Mesendoderm (in vitro differentiated cells): ENCODE results near the gene CNTN4.

Experiments used
- DNase-seq: peaks from one replicate; pipeline ENCODE4 v3.0.0; 2013
- H2AK5ac ChIP-seq: 2 replicates; pipeline ENCODE4 v1.6.1; 2013; ENCODE audit warnings: low read length, inconsistent platforms
- H2BK120ac ChIP-seq: 2 replicates; pipeline ENCODE4 v1.6.1; 2013; ENCODE audit warnings: low read depth, mild to moderate bottlenecking, low read length, moderate library complexity, mixed read lengths
- H2BK15ac ChIP-seq: replicated peaks from 2 replicates; pipeline ENCODE4 v1.6.1; 2013; ENCODE audit warnings: low read depth, mild to moderate bottlenecking, moderate library complexity
- H2BK5ac ChIP-seq: 2 replicates; pipeline ENCODE4 v1.6.1; 2013; ENCODE audit warnings: low read length, inconsistent platforms
- H3K18ac ChIP-seq: 2 replicates; pipeline ENCODE4 v1.6.1; 2013; ENCODE audit warnings: mild to moderate bottlenecking, low read length, mixed read lengths
- H3K23ac ChIP-seq: one replicate; pipeline ENCODE4 v1.6.1; 2013; ENCODE audit warnings: low read length
- H3K27ac ChIP-seq: 2 replicates; pipeline ENCODE4 v1.5.1; 2013; ENCODE audit warnings: low read depth, mild to moderate bottlenecking, inconsistent platforms, low read length, moderate library complexity
- H3K27me3 ChIP-seq: 2 replicates; pipeline ENCODE4 v1.6.1; 2013; ENCODE audit warnings: low read length, control low read depth, mild to moderate bottlenecking, inconsistent platforms; ENCODE audit not compliant: insufficient read depth, poor library complexity
- H3K36me3 ChIP-seq: 2 replicates; pipeline ENCODE4 v1.6.1; 2013; ENCODE audit warnings: low read length, inconsistent platforms; ENCODE audit not compliant: control insufficient read depth, insufficient read depth
- H3K4ac ChIP-seq: one replicate; pipeline ENCODE4 v1.6.1; 2013; ENCODE audit warnings: low read depth, mild to moderate bottlenecking, low read length, moderate library complexity
- H3K4me1 ChIP-seq: 2 replicates; pipeline ENCODE4 v1.6.1; 2013; ENCODE audit warnings: low read depth, low read length, inconsistent platforms; ENCODE audit not compliant: control insufficient read depth
- H3K4me2 ChIP-seq: 2 replicates; pipeline ENCODE4 v1.6.1; 2013; ENCODE audit warnings: low read length
- H3K4me3 ChIP-seq: 2 replicates; pipeline ENCODE4 v1.5.1; 2013; ENCODE audit warnings: mild to moderate bottlenecking, low read length
- H3K56ac ChIP-seq: one replicate; pipeline ENCODE4 v1.6.1; 2013; ENCODE audit warnings: low read length
- H3K79me1 ChIP-seq: 2 replicates; pipeline ENCODE4 v1.6.1; 2013; ENCODE audit warnings: low read length, inconsistent platforms
- H3K79me2 ChIP-seq: 2 replicates; pipeline ENCODE4 v1.6.1; 2013; ENCODE audit warnings: mild to moderate bottlenecking, low read length; ENCODE audit not compliant: control insufficient read depth, insufficient read depth
- H3K9ac ChIP-seq: 2 replicates; pipeline ENCODE4 v1.6.1; 2013; ENCODE audit warnings: low read length, inconsistent platforms
- H4K5ac ChIP-seq: one replicate; pipeline ENCODE4 v1.6.1; 2013; ENCODE audit warnings: low read length
- H4K8ac ChIP-seq: one replicate; pipeline ENCODE4 v1.6.1; 2013; ENCODE audit warnings: low read depth, mild to moderate bottlenecking, control low read depth, low read length, moderate library complexity
- WGBS: extraction: QIAGEN DNeasy Blood & Tissue Kit; methylation state at CpG from one replicate; pipeline ENCODE4 v1.1.7; 2013; ENCODE audit warnings: low lambda C conversion rate, missing lambda C conversion rate; ENCODE audit not compliant: insufficient coverage; ENCODE audit errors: extremely low coverage; 5-methylcytosine and 5-hydroxymethylcytosine counted together

CNTN4 gene

GRCh38 chr3:2452249-2452648, 353.6 kb downstream of the CNTN4 start:
- no peak overlapping the region for H3K9ac ChIP-seq
- H3K4me1 ChIP-seq: no peaks in the 10 kb centered on the region
- no peaks in the 10 kb centered on the region for H3K36me3 ChIP-seq
- H4K8ac ChIP-seq: no peak overlapping the region
- H3K18ac ChIP-seq: no peak overlapping the region
- H3K56ac ChIP-seq: no peak overlapping the region
- no peak overlapping the region for H4K5ac ChIP-seq
- H3K27me3 ChIP-seq: no peaks in the 10 kb centered on the region
- H2BK5ac ChIP-seq: no peak overlapping the region
- no peak overlapping the region for H2BK120ac ChIP-seq
- WGBS: no CpG with 5 or more reads among the region's 6 CpGs
- H3K4me3 ChIP-seq: no peak overlapping the region
- H3K79me1 ChIP-seq: no peaks in the 10 kb centered on the region
- no peak for DNase-seq
- no peak overlapping the region for H3K4me2 ChIP-seq
- H2BK15ac ChIP-seq: no peak overlapping the region
- H3K27ac ChIP-seq: no peak overlapping the region
- H2AK5ac ChIP-seq: no peak overlapping the region
- no peak overlapping the region for H3K23ac ChIP-seq
- no peak overlapping the region for H3K4ac ChIP-seq
- no peaks in the 10 kb centered on the region for H3K79me2 ChIP-seq

- no peaks in the 10 kb centered on the region for H3K27me3 ChIP-seq
- no peak overlapping the region for H3K23ac ChIP-seq
- no peak overlapping the region for H2BK120ac ChIP-seq
- no peak overlapping the region for H4K5ac ChIP-seq
- H3K4me3 ChIP-seq: no peak overlapping the region
- no peak overlapping the region for H3K4me2 ChIP-seq
- 100% methylated on average over 1 of the region's 2 CpGs for WGBS
- no peak overlapping the region for H2AK5ac ChIP-seq
- H3K79me2 ChIP-seq: no peaks in the 10 kb centered on the region
- DNase-seq: no peak
- no peaks in the 10 kb centered on the region for H3K4me1 ChIP-seq
- no peak overlapping the region for H3K27ac ChIP-seq
- no peak overlapping the region for H2BK5ac ChIP-seq
- no peaks in the 10 kb centered on the region for H3K79me1 ChIP-seq
- no peak overlapping the region for H4K8ac ChIP-seq
- H3K4ac ChIP-seq: no peak overlapping the region
- no peak overlapping the region for H3K56ac ChIP-seq
- no peak overlapping the region for H2BK15ac ChIP-seq
- H3K18ac ChIP-seq: no peak overlapping the region
- no peak overlapping the region for H3K9ac ChIP-seq
- H3K36me3 ChIP-seq: no peaks in the 10 kb centered on the region
Measured at GRCh38 chr3:2454865-2455264, 356.2 kb downstream of the CNTN4 start.

GRCh38 chr3:2456788-2457187, 358.1 kb downstream of the CNTN4 start:
- no peaks in the 10 kb centered on the region for H3K4me1 ChIP-seq
- H3K4me2 ChIP-seq: no peak overlapping the region
- H3K4me3 ChIP-seq: no peak overlapping the region
- no peak overlapping the region for H2AK5ac ChIP-seq
- H3K56ac ChIP-seq: no peak overlapping the region
- H3K4ac ChIP-seq: no peak overlapping the region
- H3K9ac ChIP-seq: no peak overlapping the region
- H3K27me3 ChIP-seq: no peaks in the 10 kb centered on the region
- WGBS: no CpG with 5 or more reads among the region's 4 CpGs
- no peak for DNase-seq
- H3K18ac ChIP-seq: no peak overlapping the region
- no peaks in the 10 kb centered on the region for H3K36me3 ChIP-seq
- H3K79me1 ChIP-seq: no peaks in the 10 kb centered on the region
- H4K5ac ChIP-seq: no peak overlapping the region
- no peak overlapping the region for H4K8ac ChIP-seq
- no peak overlapping the region for H3K23ac ChIP-seq
- no peak overlapping the region for H2BK15ac ChIP-seq
- no peak overlapping the region for H3K27ac ChIP-seq
- H3K79me2 ChIP-seq: no peaks in the 10 kb centered on the region
- H2BK120ac ChIP-seq: no peak overlapping the region
- H2BK5ac ChIP-seq: no peak overlapping the region

- Histone ChIP-seq H2BK120ac (no peak overlapping the region), H2BK5ac (no peak overlapping the region), H4K8ac (no peak overlapping the region), H3K4me2 (no peak overlapping the region), H3K56ac (no peak overlapping the region), H3K79me1 (no peaks in the 10 kb centered on the region), H2BK15ac (no peak overlapping the region), H4K5ac (no peak overlapping the region), H3K27ac (no peak overlapping the region), H2AK5ac (no peak overlapping the region), H3K4ac (no peak overlapping the region), H3K27me3 (no peaks in the 10 kb centered on the region), H3K18ac (no peak overlapping the region), H3K79me2 (no peaks in the 10 kb centered on the region), H3K23ac (no peak overlapping the region), H3K36me3 (no peaks in the 10 kb centered on the region), H3K9ac (no peak overlapping the region), H3K4me1 (no peaks in the 10 kb centered on the region), H3K4me3 (no peak overlapping the region)
- no CpG with 5 or more reads among the region's 2 CpGs for WGBS
- DNase-seq: no peak
Measured at GRCh38 chr3:2458816-2459215, 360.1 kb downstream of the CNTN4 start.

- Histone ChIP-seq H3K23ac (no peak overlapping the region), H3K27me3 (no peaks in the 10 kb centered on the region), H2BK120ac (no peak overlapping the region), H3K79me1 (no peaks in the 10 kb centered on the region), H2AK5ac (no peak overlapping the region), H3K9ac (no peak overlapping the region), H3K36me3 (no peaks in the 10 kb centered on the region), H4K8ac (no peak overlapping the region), H3K4me1 (no peaks in the 10 kb centered on the region), H2BK5ac (no peak overlapping the region), H3K4ac (no peak overlapping the region), H3K79me2 (no peaks in the 10 kb centered on the region), H4K5ac (no peak overlapping the region), H3K4me3 (no peak overlapping the region), H3K27ac (no peak overlapping the region), H3K4me2 (no peak overlapping the region), H3K56ac (no peak overlapping the region), H3K18ac (no peak overlapping the region), H2BK15ac (no peak overlapping the region)
- no peak for DNase-seq
- no CpG with 5 or more reads among the region's 1 CpG for WGBS
Measured at GRCh38 chr3:2465842-2466241, 367.2 kb downstream of the CNTN4 start.

- H2BK120ac ChIP-seq: no peak overlapping the region
- H3K4ac ChIP-seq: no peak overlapping the region
- H3K56ac ChIP-seq: no peak overlapping the region
- H3K36me3 ChIP-seq: no peaks in the 10 kb centered on the region
- no peak overlapping the region for H3K4me3 ChIP-seq
- H3K9ac ChIP-seq: no peak overlapping the region
- H2BK15ac ChIP-seq: no peak overlapping the region
- no peak for DNase-seq
- H4K5ac ChIP-seq: no peak overlapping the region
- no peak overlapping the region for H3K23ac ChIP-seq
- no peak overlapping the region for H2BK5ac ChIP-seq
- H3K27me3 ChIP-seq: no peaks in the 10 kb centered on the region
- H3K4me1 ChIP-seq: no peaks in the 10 kb centered on the region
- no peak overlapping the region for H3K27ac ChIP-seq
- no peaks in the 10 kb centered on the region for H3K79me1 ChIP-seq
- H3K79me2 ChIP-seq: no peaks in the 10 kb centered on the region
- no CpG with 5 or more reads among the region's 4 CpGs for WGBS
- no peak overlapping the region for H2AK5ac ChIP-seq
- no peak overlapping the region for H3K4me2 ChIP-seq
- no peak overlapping the region for H3K18ac ChIP-seq
- H4K8ac ChIP-seq: no peak overlapping the region
Measured at GRCh38 chr3:2468816-2469215, 370.1 kb downstream of the CNTN4 start.
